HepG2 (cell line): ENCODE measurements around the gene FBXL13. TPM values are rescaled to one million over a fixed set of nuclear protein-coding genes. Genes with fewer than 3 reads are reported as not detected.
"Not testable (repeated sequence)": the region's sequence is repeated elsewhere in the genome, so short reads cannot be mapped to it uniquely, and the experiment has no call there.

Experiments used
- ATAC-seq: fragments of 200-7000 bp; cut with Tn5 transposase; 3 replicates; pipeline ENCODE4 v1.9.1; 2020; ENCODE audit warnings: mild to moderate bottlenecking, moderate library complexity
- BruUV-seq: library from RNA; stranded (reverse); fragments of 400-500 nt; replicated peaks from 2 replicates; lab custom pipeline; 2021; lab: Mats Ljungman, UMichigan
- CTCF ChIA-PET: fragments of 300-600 bp; formaldehyde crosslinking; extraction: SDS; loops from one replicate; lab custom pipeline; 2021; ENCODE audit warnings: low total read pairs, inconsistent platforms, low intra/inter-chr PET ratio; lab: Yijun Ruan, JAX
- POLR2A ChIA-PET: fragments of 350-600 bp; sonication (Branson Sonifier 250); formaldehyde crosslinking; loops from one replicate; lab custom pipeline; 2020; ENCODE audit warnings: antibody characterized with exemption, inconsistent platforms; lab: Yijun Ruan, JAX
- DNase-seq: peaks from one replicate; pipeline ENCODE4 v3.0.0-alpha.2; 2015; ENCODE audit warnings: low spot score
- FAIRE-seq: peaks from 3 replicates; lab custom pipeline; 2011; peaks lifted over from hg19 to GRCh38; lab: Jason Lieb, UNC
- H2AFZ ChIP-seq: one replicate; pipeline ENCODE4 v1.6.1; 2011; ENCODE audit warnings: low read length, inconsistent platforms
- H3K27ac ChIP-seq: fragments of 300-600 bp; 3 replicates; pipeline ENCODE4 v1.8.0; 2011; ENCODE audit warnings: mixed run types, mild to moderate bottlenecking, mixed read lengths, low read length, inconsistent platforms; ENCODE audit not compliant: insufficient read depth; ENCODE audit errors: extremely low read length
- H3K27me3 ChIP-seq, 2 experiments: fragments of 200-600 bp in 1 of 2; 2 replicates in 1 of 2; 3 replicates in 1 of 2; pipeline versions ENCODE4 v1.6.0 to v1.8.0; 2011; ENCODE audit warnings: low read length in 2 of 2, mild to moderate bottlenecking in 2 of 2, moderate library complexity in 2 of 2, inconsistent platforms in 1 of 2; ENCODE audit not compliant: insufficient read depth in 2 of 2, control insufficient read depth in 1 of 2
- H3K36me3 ChIP-seq, 2 experiments: fragments of 200-600 bp in 1 of 2; replicated peaks in 1 of 2; 2 replicates in 1 of 2; 3 replicates in 1 of 2; pipeline versions ENCODE4 v1.5.1 to v1.8.0; 2011; ENCODE audit warnings: low read length in 2 of 2, inconsistent platforms in 1 of 2; ENCODE audit not compliant: insufficient read depth in 2 of 2, control insufficient read depth in 1 of 2
- H3K4me1 ChIP-seq: 2 replicates; pipeline ENCODE4 v1.5.1; 2012; ENCODE audit warnings: low read length, inconsistent platforms; ENCODE audit not compliant: insufficient read depth
- H3K4me2 ChIP-seq: 2 replicates; pipeline ENCODE4 v1.6.0; 2011; ENCODE audit warnings: low read depth, low read length, inconsistent platforms
- H3K4me3 ChIP-seq, 3 experiments: fragments of 200-600 bp in 1 of 3; sonication (generic), shearing (Covaris generic) in 1 of 3; replicated peaks in 1 of 3; 2 replicates each; pipeline ENCODE4 v1.5.1; 2011 to 2016; ENCODE audit warnings: low read length in 3 of 3, inconsistent platforms in 2 of 3, low read depth in 2 of 3, mild to moderate bottlenecking in 2 of 3, control low read depth in 1 of 3, mixed read lengths in 1 of 3; ENCODE audit not compliant: insufficient read depth in 1 of 3
- H3K79me2 ChIP-seq: one replicate; pipeline ENCODE4 v1.6.1; 2011; ENCODE audit warnings: low read length, inconsistent platforms; ENCODE audit not compliant: insufficient read depth
- H3K9ac ChIP-seq: 2 replicates; pipeline ENCODE4 v1.6.0; 2011; ENCODE audit warnings: mild to moderate bottlenecking, low read depth, low read length, inconsistent platforms; ENCODE audit not compliant: insufficient read depth
- H3K9me3 ChIP-seq: 2 replicates; pipeline ENCODE4 v1.5.1; 2012; ENCODE audit warnings: mild to moderate bottlenecking, low read length
- H4K20me1 ChIP-seq: 2 replicates; pipeline ENCODE4 v1.6.0; 2011; ENCODE audit warnings: inconsistent platforms, mild to moderate bottlenecking, low read length, moderate library complexity; ENCODE audit not compliant: insufficient read depth
- AHR ChIP-seq: IDR thresholded peaks from 2 replicates; pipeline ENCODE4 v1.6.1; 2018; ENCODE audit warnings: missing genetic modification reagents, missing compliant biosample characterization
- CCDC6 ChIP-seq: sonication (generic); formaldehyde crosslinking; IDR thresholded peaks from 2 replicates; pipeline ENCODE4 v1.8.1; 2022; ENCODE audit warnings: mild to moderate bottlenecking, missing genetic modification reagents, moderate library complexity
- FOXK2 ChIP-seq: fragments of 450-650 bp; IDR thresholded peaks from 2 replicates; pipeline ENCODE4 v1.6.1; 2016
- GFI1 ChIP-seq: sonication (generic); formaldehyde crosslinking; IDR thresholded peaks from 2 replicates; pipeline ENCODE4 v1.5.0; 2020; ENCODE audit warnings: missing genetic modification reagents, mild to moderate bottlenecking, borderline replicate concordance
- HDAC1 ChIP-seq: sonication (generic); formaldehyde crosslinking; IDR thresholded peaks from 2 replicates; pipeline ENCODE4 v1.5.1; 2020; ENCODE audit warnings: mild to moderate bottlenecking, missing genetic modification reagents
- MAFG ChIP-seq: sonication (generic); formaldehyde crosslinking; IDR thresholded peaks from 2 replicates; pipeline ENCODE4 v1.5.1; 2020; ENCODE audit warnings: mild to moderate bottlenecking, missing genetic modification reagents
- NFE2L2 ChIP-seq: fragments of 150-350 bp; IDR thresholded peaks from 2 replicates; pipeline ENCODE4 v1.6.1; 2014; ENCODE audit warnings: low read length
- PHF8 ChIP-seq: sonication (generic); formaldehyde crosslinking; IDR thresholded peaks from 2 replicates; pipeline ENCODE4 v1.5.0; 2020; ENCODE audit warnings: missing genetic modification reagents
- PLRG1 ChIP-seq: fragments of 450-650 bp; conservative IDR thresholded peaks from 2 replicates; pipeline ENCODE4 v1.6.1; 2016
- RBM39 ChIP-seq: fragments of 200-400 bp; formaldehyde crosslinking; IDR thresholded peaks from one replicate; pipeline ENCODE4 v1.6.1; 2018; ENCODE audit warnings: antibody characterized with exemption, mild to moderate bottlenecking, low read depth, low read length; ENCODE audit not compliant: poor library complexity, severe bottlenecking
- SRSF1 ChIP-seq: fragments of 200-400 bp; formaldehyde crosslinking; optimal IDR thresholded peaks from 2 replicates; pipeline ENCODE3; 2017; ENCODE audit warnings: mild to moderate bottlenecking, low read depth, low read length, moderate library complexity
- TOE1 ChIP-seq: sonication (generic); formaldehyde crosslinking; IDR thresholded peaks from 2 replicates; pipeline ENCODE4 v1.4.0; 2020; ENCODE audit warnings: mild to moderate bottlenecking, missing genetic modification reagents
- ZNF207 ChIP-seq: fragments of 450-650 bp; IDR thresholded peaks from 2 replicates; pipeline ENCODE4 v1.6.1; 2016; ENCODE audit warnings: antibody characterized with exemption, borderline replicate concordance
- ZNF546 ChIP-seq: sonication (generic); formaldehyde crosslinking; conservative IDR thresholded peaks from 2 replicates; pipeline ENCODE4 v1.8.1; 2023; ENCODE audit warnings: mild to moderate bottlenecking, missing genetic modification reagents
- WGBS: methylation state at CpG from one replicate; pipeline ENCODE4 v1.1.6; 2017; ENCODE audit warnings: low lambda C conversion rate; 5-methylcytosine and 5-hydroxymethylcytosine counted together
- in situ Hi-C: cut with HindIII; loops from 2 replicates; pipeline ENCODE4 v1.10.0; 2017; ENCODE audit warnings: low pct_unique_long_range_greater_than_20kb; ENCODE audit not compliant: extremely low pct_ligation_motif_present
- intact Hi-C: fragments of 100-400 bp; cut with micrococcal nuclease; formaldehyde crosslinking; loops from one replicate; pipeline ENCODE4 v1.10.0; 2022; ENCODE audit not compliant: unreplicated experiment
- polyA plus RNA-seq, 8 experiments: library from polyadenylated mRNA; depleted of rRNA in 3 of 8; stranded (reverse) in 7 of 8; unstranded in 1 of 8; fragments of >200 nt; fragmentation: Illumina TruSeq in 4 of 8; extraction: Trizol in 4 of 8; gene quantifications; 2 replicates each; pipeline versions ENCODE4 v1.2.1 to v1.2.3, GENCODE V29; 2011 to 2016; ENCODE audit warnings: low read depth in 4 of 8, missing spikeins in 1 of 8, mixed read lengths in 1 of 8; ENCODE audit not compliant: insufficient read depth in 1 of 8
- total RNA-seq, 5 experiments: library from RNA; depleted of rRNA; stranded (reverse); fragments of >200 nt; fragmentation: Illumina TruSeq; extraction: Trizol; gene quantifications; 2 replicates each; pipeline ENCODE4 v1.2.3, GENCODE V29; 2016; ENCODE audit warnings: low read depth in 1 of 5
- TF ChIP-seq, protein P1 (sequence below): sonication (generic); formaldehyde crosslinking; IDR thresholded peaks from 2 replicates; pipeline ENCODE4 v1.8.0; 2022; ENCODE audit warnings: missing genetic modification reagents, mild to moderate bottlenecking, inconsistent platforms, borderline replicate concordance
- TF ChIP-seq, protein P2 (sequence below): sonication (generic); formaldehyde crosslinking; IDR thresholded peaks from 2 replicates; pipeline ENCODE4 v1.4.0; 2020; ENCODE audit warnings: missing genetic modification reagents, borderline replicate concordance

FBXL13 gene
- total and polyA plus RNA-seq, 2 of the 13 experiments (the other 11 are each of a cell fraction or from before 2014, with no cell fraction given), result 0.24 to 0.77 TPM

GRCh38 chr7:102966465-102966864, 108.1 kb downstream of the FBXL13 start:
- intact Hi-C loops, result no loop called here
- in situ Hi-C loops, result no loop called here
- H3K4me1 ChIP-seq, result no peaks in the 10 kb centered on the region
- ATAC-seq, result no peak
- H3K4me2 ChIP-seq, result no peak overlapping the region
- H4K20me1 ChIP-seq, result no peaks in the 10 kb centered on the region
- no TSS peak for BruUV-seq
- no peak overlapping the region for H3K4me3 ChIP-seq
- no peaks in the 10 kb centered on the region; a peak in 1 of 5 replicates for H3K27me3 ChIP-seq
- no peaks in the 10 kb centered on the region for H3K9me3 ChIP-seq
- H3K36me3 ChIP-seq, result no peaks in the 10 kb centered on the region
- no peaks in the 10 kb centered on the region for H3K79me2 ChIP-seq
- H3K9ac ChIP-seq, result no peak overlapping the region
- TF ChIP-seq NFE2L2 (no peak), RBM39 (no peak), ZNF207 (no peak), MAFG (no peak), CCDC6 (no peak), TOE1 (no peak), SRSF1 (no peak), FOXK2 (no peak), ZNF546 (no peak), AHR (CRISPR knock-in tag) (no peak), PHF8 (no peak), PLRG1 (no peak), GFI1 (no peak), HDAC1 (no peak)
- TF ChIP-seq, protein P1, sequence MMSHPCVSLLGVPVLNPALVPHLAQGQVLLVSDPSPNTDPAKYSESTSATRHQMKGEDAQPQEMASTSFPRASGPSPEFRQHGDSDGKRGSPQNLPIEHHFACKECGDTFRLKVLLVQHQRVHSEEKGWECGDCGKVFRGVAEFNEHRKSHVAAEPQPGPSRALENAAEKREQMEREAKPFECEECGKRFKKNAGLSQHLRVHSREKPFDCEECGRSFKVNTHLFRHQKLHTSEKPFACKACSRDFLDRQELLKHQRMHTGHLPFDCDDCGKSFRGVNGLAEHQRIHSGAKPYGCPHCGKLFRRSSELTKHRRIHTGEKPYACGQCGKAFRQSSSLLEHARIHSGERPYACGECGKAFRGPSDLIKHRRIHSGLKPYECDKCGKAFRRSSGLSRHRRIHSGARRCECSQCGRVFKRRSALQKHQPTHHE (CRISPR knock-in tag), result no peak
- TF ChIP-seq, protein P2, sequence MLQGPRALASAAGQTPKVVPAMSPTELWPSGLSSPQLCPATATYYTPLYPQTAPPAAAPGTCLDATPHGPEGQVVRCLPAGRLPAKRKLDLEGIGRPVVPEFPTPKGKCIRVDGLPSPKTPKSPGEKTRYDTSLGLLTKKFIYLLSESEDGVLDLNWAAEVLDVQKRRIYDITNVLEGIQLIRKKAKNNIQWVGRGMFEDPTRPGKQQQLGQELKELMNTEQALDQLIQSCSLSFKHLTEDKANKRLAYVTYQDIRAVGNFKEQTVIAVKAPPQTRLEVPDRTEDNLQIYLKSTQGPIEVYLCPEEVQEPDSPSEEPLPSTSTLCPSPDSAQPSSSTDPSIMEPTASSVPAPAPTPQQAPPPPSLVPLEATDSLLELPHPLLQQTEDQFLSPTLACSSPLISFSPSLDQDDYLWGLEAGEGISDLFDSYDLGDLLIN (CRISPR knock-in tag), result no peak
- no peak overlapping the region for H2AFZ ChIP-seq
- CTCF ChIA-PET, result no interaction called here
- no peak overlapping the region for H3K27ac ChIP-seq
- 5% methylated on average over 2 of the region's 2 CpGs for WGBS
- no peak for DNase-seq
- FAIRE-seq, result no peak
- POLR2A ChIA-PET, result no interaction called here

GRCh38 chr7:102961993-102962392, 112.6 kb downstream of the FBXL13 start:
- ATAC-seq, H3K79me2 ChIP-seq, H3K36me3 ChIP-seq, in situ Hi-C loops, H3K4me2 ChIP-seq, H3K27me3 ChIP-seq, intact Hi-C loops, POLR2A ChIA-PET, CTCF ChIA-PET, H3K4me3 ChIP-seq, FAIRE-seq, H4K20me1 ChIP-seq, H3K4me1 ChIP-seq, DNase-seq, H3K9ac ChIP-seq, H3K9me3 ChIP-seq, BruUV-seq, H2AFZ ChIP-seq, H3K27ac ChIP-seq: not testable (repeated sequence)
- WGBS, result 88% methylated on average over 2 of the region's 2 CpGs
